HepG2 (cell line): ENCODE data around the gene HOXC4.
A peak's percentile ranks its signal among the peaks of the same experiment; 100 is the strongest.

Source experiments
- CTCF ChIP-seq: sonication (generic); formaldehyde crosslinking; IDR thresholded peaks from 2 replicates; pipeline ENCODE4 v1.5.0; 2020; ENCODE audit warnings: mild to moderate bottlenecking, missing genetic modification reagents, moderate library complexity
- EP300 ChIP-seq, 3 experiments: sonication (generic) in 1 of 3; formaldehyde crosslinking in 1 of 3; IDR thresholded peaks; 2 replicates each; pipeline versions ENCODE4 v1.5.1 to v1.6.1; 2011 to 2020; ENCODE audit warnings: low read depth in 2 of 3, low read length in 2 of 3, borderline replicate concordance in 1 of 3, improper control_type of control experiment in 1 of 3, mild to moderate bottlenecking in 1 of 3, missing genetic modification reagents in 1 of 3, moderate library complexity in 1 of 3
- EZH2 ChIP-seq: conservative IDR thresholded peaks from 2 replicates; pipeline ENCODE4 v1.6.1; 2012; ENCODE audit warnings: mild to moderate bottlenecking, low read depth, low read length, moderate library complexity
- FOXK2 ChIP-seq: fragments of 450-650 bp; IDR thresholded peaks from 2 replicates; pipeline ENCODE4 v1.6.1; 2016
- NFRKB ChIP-seq: fragments of 450-650 bp; IDR thresholded peaks from 2 replicates; pipeline ENCODE4 v1.6.1; 2017
- PHF20 ChIP-seq: sonication (generic); formaldehyde crosslinking; IDR thresholded peaks from 2 replicates; pipeline ENCODE4 v1.5.0; 2020; ENCODE audit warnings: mild to moderate bottlenecking, missing genetic modification reagents
- PRMT3 ChIP-seq: sonication (generic); formaldehyde crosslinking; IDR thresholded peaks from 2 replicates; pipeline ENCODE4 v1.8.1; 2022; ENCODE audit warnings: low read depth, mild to moderate bottlenecking, moderate library complexity, missing genetic modification reagents, borderline replicate concordance
- RELA ChIP-seq: sonication (generic); formaldehyde crosslinking; IDR thresholded peaks from 2 replicates; pipeline ENCODE4 v1.4.0; 2020; ENCODE audit warnings: missing genetic modification reagents
- TAF1 ChIP-seq: sonication (generic); formaldehyde crosslinking; IDR thresholded peaks from 2 replicates; pipeline ENCODE4 v1.4.0; 2020; ENCODE audit warnings: missing genetic modification reagents
- TBL1XR1 ChIP-seq: fragments of 150-350 bp; IDR thresholded peaks from 2 replicates; pipeline ENCODE4 v1.6.1; 2014; ENCODE audit warnings: borderline replicate concordance, low read length; ENCODE audit not compliant: partially characterized antibody
- ZNF574 ChIP-seq: sonication (generic); formaldehyde crosslinking; IDR thresholded peaks from 2 replicates; pipeline ENCODE4 v1.4.0; 2020; ENCODE audit warnings: missing genetic modification reagents

- TF ChIP-seq TBL1XR1 (no peak), EZH2 (no peak), TAF1 (CRISPR knock-in tag) (no peak), FOXK2 (no peak), EP300 (IDR thresholded peaks at IDR 0.05; ENCODE audit: low read depth in 2 of 2, low read length in 2 of 2) (no peak), EP300 (CRISPR knock-in tag; IDR thresholded peaks at IDR 0.05; ENCODE audit: borderline replicate concordance) (no peak), PRMT3 (no peak), NFRKB (no peak), CTCF (CRISPR knock-in tag) (peak; percentile 81), PHF20 (CRISPR knock-in tag) (no peak), RELA (CRISPR knock-in tag) (no peak), ZNF574 (no peak)
Observed at GRCh38 chr12:54032627-54033100, 21.0 kb upstream of the HOXC4 start, which contains the start of gene HOXC5.
